Measurements from ENCODE around the gene WWOX. TPM values are rescaled to one million over a fixed set of nuclear protein-coding genes. Genes with fewer than 3 reads are reported as not detected.
A peak's percentile ranks its signal among the peaks of the same experiment; 100 is the strongest.

Gene WWOX
- total and polyA plus RNA-seq, 2 of the 13 experiments (the other 11 are each of a cell fraction or from before 2014, with no cell fraction given): 9.1 to 37.4 TPM

GRCh38 chr16:79081297-79082066 is 982.0 kb downstream of the WWOX start (continued):
- TF ChIP-seq, protein P1, sequence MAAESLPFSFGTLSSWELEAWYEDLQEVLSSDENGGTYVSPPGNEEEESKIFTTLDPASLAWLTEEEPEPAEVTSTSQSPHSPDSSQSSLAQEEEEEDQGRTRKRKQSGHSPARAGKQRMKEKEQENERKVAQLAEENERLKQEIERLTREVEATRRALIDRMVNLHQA (CRISPR knock-in tag; IDR thresholded peaks at IDR 0.05): no peak
- no peak for TF ChIP-seq ZNF256 (CRISPR knock-in tag; conservative IDR thresholded peaks at IDR 0.05)
- TF ChIP-seq GATAD2A (CRISPR knock-in tag; IDR thresholded peaks at IDR 0.05): peak; percentile 69
- TF ChIP-seq, protein P2, sequence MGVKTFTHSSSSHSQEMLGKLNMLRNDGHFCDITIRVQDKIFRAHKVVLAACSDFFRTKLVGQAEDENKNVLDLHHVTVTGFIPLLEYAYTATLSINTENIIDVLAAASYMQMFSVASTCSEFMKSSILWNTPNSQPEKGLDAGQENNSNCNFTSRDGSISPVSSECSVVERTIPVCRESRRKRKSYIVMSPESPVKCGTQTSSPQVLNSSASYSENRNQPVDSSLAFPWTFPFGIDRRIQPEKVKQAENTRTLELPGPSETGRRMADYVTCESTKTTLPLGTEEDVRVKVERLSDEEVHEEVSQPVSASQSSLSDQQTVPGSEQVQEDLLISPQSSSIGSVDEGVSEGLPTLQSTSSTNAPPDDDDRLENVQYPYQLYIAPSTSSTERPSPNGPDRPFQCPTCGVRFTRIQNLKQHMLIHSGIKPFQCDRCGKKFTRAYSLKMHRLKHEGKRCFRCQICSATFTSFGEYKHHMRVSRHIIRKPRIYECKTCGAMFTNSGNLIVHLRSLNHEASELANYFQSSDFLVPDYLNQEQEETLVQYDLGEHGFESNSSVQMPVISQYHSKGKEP (CRISPR knock-in tag; IDR thresholded peaks at IDR 0.05): no peak
- no peak for TF ChIP-seq SYNCRIP (IDR thresholded peaks at IDR 0.05; ENCODE audit: insufficient read depth, low read depth, low read length)
- TF ChIP-seq, protein P3, sequence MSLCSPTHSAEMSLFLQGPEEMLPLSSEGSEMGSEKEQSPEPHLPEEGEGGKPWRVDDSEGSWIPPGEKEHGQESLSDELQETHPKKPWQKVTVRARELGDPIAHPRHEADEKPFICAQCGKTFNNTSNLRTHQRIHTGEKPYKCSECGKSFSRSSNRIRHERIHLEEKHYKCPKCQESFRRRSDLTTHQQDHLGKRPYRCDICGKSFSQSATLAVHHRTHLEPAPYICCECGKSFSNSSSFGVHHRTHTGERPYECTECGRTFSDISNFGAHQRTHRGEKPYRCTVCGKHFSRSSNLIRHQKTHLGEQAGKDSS (CRISPR knock-in tag; IDR thresholded peaks at IDR 0.05; ENCODE audit: borderline replicate concordance, low read depth): no peak
- TF ChIP-seq, protein P4, sequence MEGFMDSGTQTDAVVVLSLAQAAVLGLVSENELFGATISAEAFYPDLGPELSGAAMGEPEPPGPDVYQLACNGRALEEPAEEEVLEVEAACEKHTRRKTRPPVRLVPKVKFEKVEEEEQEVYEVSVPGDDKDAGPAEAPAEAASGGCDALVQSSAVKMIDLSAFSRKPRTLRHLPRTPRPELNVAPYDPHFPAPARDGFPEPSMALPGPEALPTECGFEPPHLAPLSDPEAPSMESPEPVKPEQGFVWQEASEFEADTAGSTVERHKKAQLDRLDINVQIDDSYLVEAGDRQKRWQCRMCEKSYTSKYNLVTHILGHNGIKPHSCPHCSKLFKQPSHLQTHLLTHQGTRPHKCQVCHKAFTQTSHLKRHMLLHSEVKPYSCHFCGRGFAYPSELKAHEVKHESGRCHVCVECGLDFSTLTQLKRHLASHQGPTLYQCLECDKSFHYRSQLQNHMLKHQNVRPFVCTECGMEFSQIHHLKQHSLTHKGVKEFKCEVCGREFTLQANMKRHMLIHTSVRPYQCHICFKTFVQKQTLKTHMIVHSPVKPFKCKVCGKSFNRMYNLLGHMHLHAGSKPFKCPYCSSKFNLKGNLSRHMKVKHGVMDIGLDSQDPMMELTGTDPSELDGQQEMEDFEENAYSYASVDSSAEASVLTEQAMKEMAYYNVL (CRISPR knock-in tag; IDR thresholded peaks at IDR 0.05; ENCODE audit: borderline replicate concordance): no peak
- TF ChIP-seq CEBPB (IDR thresholded peaks at IDR 0.05; ENCODE audit: borderline replicate concordance, low read depth, low read length): no peak
- no peak for TF ChIP-seq CC2D1A (CRISPR knock-in tag; IDR thresholded peaks at IDR 0.05)
- no peak for TF ChIP-seq KDM4B (CRISPR knock-in tag; IDR thresholded peaks at IDR 0.05)
- TF ChIP-seq ZFP91 (CRISPR knock-in tag; IDR thresholded peaks at IDR 0.05; ENCODE audit: borderline replicate concordance): no peak
- TF ChIP-seq TEAD3 (CRISPR knock-in tag; optimal IDR thresholded peaks at IDR 0.05; ENCODE audit: borderline replicate concordance): peak; percentile 63
- TF ChIP-seq ZNF124 (CRISPR knock-in tag; IDR thresholded peaks at IDR 0.05): no peak
- TF ChIP-seq, protein P5, sequence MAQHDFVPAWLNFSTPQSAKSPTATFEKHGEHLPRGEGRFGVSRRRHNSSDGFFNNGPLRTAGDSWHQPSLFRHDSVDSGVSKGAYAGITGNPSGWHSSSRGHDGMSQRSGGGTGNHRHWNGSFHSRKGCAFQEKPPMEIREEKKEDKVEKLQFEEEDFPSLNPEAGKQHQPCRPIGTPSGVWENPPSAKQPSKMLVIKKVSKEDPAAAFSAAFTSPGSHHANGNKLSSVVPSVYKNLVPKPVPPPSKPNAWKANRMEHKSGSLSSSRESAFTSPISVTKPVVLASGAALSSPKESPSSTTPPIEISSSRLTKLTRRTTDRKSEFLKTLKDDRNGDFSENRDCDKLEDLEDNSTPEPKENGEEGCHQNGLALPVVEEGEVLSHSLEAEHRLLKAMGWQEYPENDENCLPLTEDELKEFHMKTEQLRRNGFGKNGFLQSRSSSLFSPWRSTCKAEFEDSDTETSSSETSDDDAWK (CRISPR knock-in tag; IDR thresholded peaks at IDR 0.05): no peak
- TF ChIP-seq, protein P6, sequence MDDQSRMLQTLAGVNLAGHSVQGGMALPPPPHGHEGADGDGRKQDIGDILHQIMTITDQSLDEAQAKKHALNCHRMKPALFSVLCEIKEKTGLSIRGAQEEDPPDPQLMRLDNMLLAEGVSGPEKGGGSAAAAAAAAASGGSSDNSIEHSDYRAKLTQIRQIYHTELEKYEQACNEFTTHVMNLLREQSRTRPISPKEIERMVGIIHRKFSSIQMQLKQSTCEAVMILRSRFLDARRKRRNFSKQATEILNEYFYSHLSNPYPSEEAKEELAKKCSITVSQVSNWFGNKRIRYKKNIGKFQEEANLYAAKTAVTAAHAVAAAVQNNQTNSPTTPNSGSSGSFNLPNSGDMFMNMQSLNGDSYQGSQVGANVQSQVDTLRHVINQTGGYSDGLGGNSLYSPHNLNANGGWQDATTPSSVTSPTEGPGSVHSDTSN (CRISPR knock-in tag; IDR thresholded peaks at IDR 0.05; ENCODE audit: borderline replicate concordance): no peak
- no peak for TF ChIP-seq ZNF562 (CRISPR knock-in tag; IDR thresholded peaks at IDR 0.05; ENCODE audit: borderline replicate concordance)
- TF ChIP-seq ZFP36 (IDR thresholded peaks at IDR 0.05; ENCODE audit: borderline replicate concordance, low read depth, low read length, partially characterized antibody): no peak
- TF ChIP-seq BCL6 (CRISPR knock-in tag; IDR thresholded peaks at IDR 0.05): peak; percentile 40; the same call in 1 of the 2 replicates
